Activated T-helper 1 cell treated with anti-CD3 and anti-CD28 coated beads, Interleukin-2, amount 50 U/mL, for 16 hours (primary cell): ENCODE data around the gene C10orf53.
"Not testable (repeated sequence)": the region's sequence is repeated elsewhere in the genome, so short reads cannot be mapped to it uniquely, and the experiment has no call there.

ENCODE experiments used
- DNase-seq, 2 donors: peaks; one replicate each; pipeline ENCODE4 v3.0.0-alpha.2; 2020; ENCODE audit warnings: low read depth in 1 of 2, low spot score in 1 of 2

C10orf53 gene

GRCh38 chr10:49652421-49653272 is 26.8 kb upstream of the C10orf53 start:
- no peak for DNase-seq

DNA sequence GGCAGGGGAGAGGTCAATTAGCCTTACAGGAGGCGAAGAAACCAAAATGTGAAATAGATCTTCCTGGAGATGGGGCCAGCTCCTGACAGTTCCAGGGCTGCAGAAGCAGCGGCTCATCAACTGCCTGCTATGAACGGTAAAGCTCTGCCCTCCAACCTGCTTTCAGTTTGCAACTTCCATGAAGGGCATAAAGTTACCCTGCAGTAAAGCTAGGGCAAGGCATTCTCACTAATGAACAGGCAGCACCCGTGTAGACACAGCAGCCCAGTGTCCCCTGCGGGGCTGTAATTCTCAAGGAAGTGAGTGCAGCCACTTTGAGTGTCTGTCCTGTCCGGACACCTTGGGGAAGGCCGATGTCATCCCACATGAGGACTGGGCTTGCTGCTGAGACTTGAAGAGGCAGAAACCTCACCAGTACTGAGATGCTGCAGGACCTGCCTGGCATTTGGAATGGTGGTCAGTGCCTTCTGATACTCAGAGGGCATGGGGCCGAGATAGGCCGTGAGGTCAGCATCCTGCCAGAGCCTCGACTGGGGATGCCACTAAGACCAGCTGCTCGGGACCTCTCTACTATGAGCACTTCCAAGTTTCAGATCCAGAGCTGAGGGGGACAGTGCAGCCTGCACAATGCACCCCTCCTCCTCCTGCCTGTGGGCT is 26.1 kb upstream of the C10orf53 start:
- no peak for DNase-seq

GRCh38 chr10:49654036-49654693 is 25.3 kb upstream of the C10orf53 start:
- no peak for DNase-seq

GRCh38 chr10:49655099-49655498 is 24.4 kb upstream of the C10orf53 start:
- DNase-seq: no peak

DNA sequence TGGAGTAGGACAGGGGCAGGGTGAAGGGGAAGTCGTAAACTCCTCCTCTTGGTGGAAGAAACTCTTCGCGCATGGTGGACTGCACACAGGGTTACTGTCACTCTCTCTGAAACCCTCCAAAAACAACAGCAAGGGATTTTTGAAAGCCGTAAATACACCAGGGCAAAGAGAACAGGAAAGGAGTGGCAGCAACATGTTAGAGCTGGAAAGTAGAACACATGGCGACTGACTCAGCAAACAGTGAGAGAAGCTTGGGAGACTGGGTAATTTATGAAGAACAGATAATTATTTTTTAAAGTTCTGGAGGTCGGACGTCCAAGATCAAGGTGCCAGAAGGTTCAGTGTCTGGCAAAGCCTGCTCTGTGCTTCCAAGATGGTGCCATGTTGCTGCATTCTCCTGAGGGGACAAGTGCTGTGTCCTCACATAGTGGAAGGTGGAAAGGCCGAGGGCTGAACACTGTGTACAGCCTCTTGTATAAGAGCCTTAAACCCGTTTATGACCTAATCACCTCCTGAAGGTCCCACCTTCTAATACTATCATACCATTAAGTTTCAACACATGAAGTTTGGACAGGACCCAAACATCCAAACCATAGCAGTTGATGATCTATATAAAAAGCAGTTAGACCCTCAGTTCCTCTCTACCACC is 22.5 kb upstream of the C10orf53 start:
- no peak for DNase-seq

GRCh38 chr10:49657606-49658005 is 21.8 kb upstream of the C10orf53 start:
- DNase-seq: no peak

DNA sequence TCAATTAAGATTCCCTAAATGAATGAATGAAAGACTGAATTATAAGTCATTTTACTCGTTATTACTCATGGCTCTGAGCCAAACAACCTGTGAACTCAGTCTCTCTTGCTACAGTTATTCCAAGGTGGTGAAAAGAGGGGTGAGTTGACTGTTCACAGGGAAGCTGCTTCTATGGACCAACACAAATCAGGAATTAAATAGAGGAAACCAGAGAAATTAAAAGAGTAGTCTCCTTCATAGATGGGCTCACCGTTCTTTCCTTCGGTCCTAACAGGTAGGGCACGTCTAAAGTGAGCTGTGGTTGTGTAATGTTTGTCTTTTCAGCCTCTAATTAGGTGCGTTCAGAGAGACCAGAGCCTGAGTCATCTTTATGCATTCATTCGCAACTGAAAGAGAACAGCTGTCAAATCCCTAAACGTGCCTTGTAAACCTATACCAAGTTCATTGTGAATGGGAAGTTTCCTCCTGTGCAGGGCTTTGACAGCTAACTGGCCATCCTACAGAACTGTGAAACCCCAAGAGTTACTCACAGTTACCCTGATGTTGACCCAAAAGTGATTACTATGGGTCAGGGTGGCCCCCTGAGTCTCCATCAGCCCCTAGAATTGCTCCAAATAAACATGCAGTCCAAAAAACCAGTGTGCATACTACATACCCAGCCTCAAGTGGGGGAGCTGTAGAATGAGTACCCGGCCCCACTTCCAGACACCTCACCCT is 18.2 kb upstream of the C10orf53 start:
- DNase-seq: no peak

DNA sequence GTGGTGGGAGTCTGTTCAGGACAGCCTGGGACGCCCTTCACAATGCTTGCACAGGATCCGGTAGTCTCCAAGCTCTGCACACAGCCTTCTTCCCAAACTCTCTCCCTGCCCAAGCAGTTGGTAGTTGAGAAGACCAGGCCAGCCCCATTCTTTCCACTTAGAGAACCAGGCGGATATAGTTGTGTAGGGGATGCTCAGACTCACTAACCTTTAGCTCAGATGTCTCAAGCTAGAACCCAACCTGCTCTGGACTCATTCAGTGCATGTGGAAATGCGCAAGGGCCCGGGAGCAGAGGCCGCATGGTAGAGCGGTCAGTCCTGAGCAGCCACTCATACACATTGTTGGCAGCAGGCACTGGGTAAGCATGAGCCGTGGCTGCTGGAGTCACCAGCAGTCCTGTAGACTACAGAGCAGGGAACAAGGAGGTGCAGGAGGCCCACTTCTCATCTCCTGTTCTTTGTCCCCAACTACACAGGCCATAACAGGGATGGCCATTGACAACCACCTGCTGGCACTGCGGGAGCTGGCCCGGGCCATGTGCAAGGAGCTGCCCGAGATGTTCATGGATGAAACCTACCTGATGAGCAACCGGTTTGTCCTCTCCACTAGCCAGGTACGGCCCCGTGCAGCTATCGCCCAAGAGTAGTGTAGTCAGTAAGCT is 17.2 kb upstream of the C10orf53 start:
- no peak for DNase-seq

DNA sequence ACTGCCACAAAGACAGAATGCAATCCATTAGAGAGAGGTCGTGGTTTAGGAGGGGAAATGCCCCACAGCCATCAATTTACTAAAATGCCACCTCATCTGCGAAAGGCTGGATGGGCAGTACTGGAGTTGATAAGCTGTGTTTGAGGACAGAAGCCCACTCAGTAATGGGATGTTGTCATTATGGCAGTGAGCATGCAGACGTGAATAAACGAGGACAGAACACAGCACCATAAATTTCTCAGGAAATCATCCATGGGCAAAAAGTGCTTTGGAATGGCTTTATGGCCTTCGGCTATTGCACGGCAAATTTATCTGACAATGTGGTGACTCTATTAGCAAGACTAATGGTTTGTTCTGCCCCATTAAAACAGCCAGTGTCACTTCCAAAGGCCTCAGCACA is 15.9 kb upstream of the C10orf53 start:
- DNase-seq: no peak

- DNase-seq: no peak
Observed at GRCh38 chr10:49664006-49664841, 15.2 kb upstream of the C10orf53 start.

GRCh38 chr10:49664842-49665355 is 14.6 kb upstream of the C10orf53 start:
- no peak for DNase-seq

DNA sequence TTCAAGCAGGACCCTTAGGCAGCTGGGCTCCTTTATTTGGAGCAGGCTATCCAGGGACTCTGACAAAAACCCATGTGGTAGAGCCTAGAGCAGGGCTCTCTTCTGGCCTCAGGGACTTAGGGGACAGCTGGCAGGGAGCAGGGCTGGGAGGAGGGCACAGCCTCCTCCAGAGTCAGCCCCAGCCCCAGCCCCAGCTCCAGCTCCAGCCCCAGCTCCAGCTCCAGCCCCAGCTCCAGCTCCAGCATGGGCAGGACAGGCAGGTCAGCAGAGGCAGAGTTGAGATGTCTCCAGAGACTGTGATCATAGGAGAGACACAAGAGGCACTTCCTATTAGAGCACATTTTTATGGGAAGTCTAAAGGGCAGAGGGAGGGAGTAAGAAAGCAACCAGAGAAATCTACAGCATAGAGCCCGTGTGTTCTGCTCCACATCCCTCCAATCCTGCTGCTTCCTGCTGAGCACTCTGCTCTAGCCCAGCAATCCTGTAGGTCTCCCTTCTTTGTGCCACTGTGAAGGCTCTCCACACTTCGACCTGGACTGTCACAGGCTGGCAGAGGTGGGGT is 13.3 kb upstream of the C10orf53 start:
- DNase-seq: no peak

GRCh38 chr10:49666685-49667084 is 12.8 kb upstream of the C10orf53 start:
- no peak for DNase-seq

- no peak for DNase-seq
Observed at GRCh38 chr10:49667991-49668390, 11.5 kb upstream of the C10orf53 start.

GRCh38 chr10:49668684-49669083 is 10.8 kb upstream of the C10orf53 start:
- DNase-seq: no peak

- no peak for DNase-seq
Observed at GRCh38 chr10:49678827-49679479, 498 bp upstream of the C10orf53 start.

GRCh38 chr10:49682449-49682848 is 3.0 kb downstream of the C10orf53 start:
- DNase-seq: not testable (repeated sequence)

- no peak for DNase-seq
Observed at GRCh38 chr10:49682879-49683278, 3.4 kb downstream of the C10orf53 start.
